PFSK-1 (cell line): ENCODE results near the gene FMNL2.

Experiments
- FOXP2 ChIP-seq: optimal IDR thresholded peaks from 2 replicates; pipeline ENCODE3; 2011; ENCODE audit warnings: borderline replicate concordance, control low read depth, inconsistent platforms; ENCODE audit not compliant: insufficient read depth; ENCODE audit errors: extremely low read length, extremely low read depth
- POLR2AphosphoS5 ChIP-seq: IDR thresholded peaks from 2 replicates; pipeline ENCODE4 v1.6.1; 2012; ENCODE audit warnings: low read depth, mild to moderate bottlenecking, control low read depth, low read length, moderate library complexity
- REST ChIP-seq, 2 experiments: IDR thresholded peaks; 2 replicates each; pipeline versions ENCODE4 v1.6.1 to v1.8.0; 2011 to 2012; ENCODE audit warnings: low read depth in 2 of 2, low read length in 2 of 2, control low read depth in 1 of 2, inconsistent platforms in 1 of 2, mild to moderate bottlenecking in 1 of 2, moderate library complexity in 1 of 2; ENCODE audit not compliant: insufficient read depth in 1 of 2
- SIN3A ChIP-seq: IDR thresholded peaks from 2 replicates; pipeline ENCODE4 v1.6.1; 2012; ENCODE audit warnings: mild to moderate bottlenecking, low read length, moderate library complexity, borderline replicate concordance; ENCODE audit not compliant: insufficient read depth
- TAF1 ChIP-seq: IDR thresholded peaks from 2 replicates; pipeline ENCODE4 v1.6.1; 2012; ENCODE audit warnings: low read length, control low read depth, borderline replicate concordance; ENCODE audit not compliant: insufficient read depth

FMNL2 gene

GRCh38 chr2:152518641-152519580 lies 183.9 kb downstream of the FMNL2 start:
- TF ChIP-seq TAF1 (no peak), REST (IDR thresholded peaks at IDR 0.05; ENCODE audit: insufficient read depth in 1 of 2, low read depth in 2 of 2, low read length in 2 of 2) (no peak)

DNA sequence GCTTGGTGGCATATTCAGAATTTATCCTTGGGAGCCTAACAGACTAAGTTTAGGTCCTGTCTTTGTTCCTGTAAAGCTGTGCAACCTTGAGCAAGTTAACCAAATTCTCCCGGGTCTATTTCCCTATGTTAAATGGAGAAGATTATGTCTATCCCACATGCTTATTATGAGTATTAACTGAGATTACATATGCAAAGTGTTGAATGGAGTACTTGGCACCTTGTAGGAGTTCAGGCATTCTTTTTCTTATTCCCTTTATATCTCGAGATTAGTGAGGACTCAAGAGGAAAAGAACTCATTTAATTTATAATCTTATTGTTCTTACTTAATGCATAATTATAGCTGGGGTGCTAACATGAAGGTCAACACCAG lies 184.6 kb downstream of the FMNL2 start:
- TF ChIP-seq REST (IDR thresholded peaks at IDR 0.05; ENCODE audit: insufficient read depth in 1 of 2, low read depth in 2 of 2, low read length in 2 of 2) (no peak), TAF1 (no peak), SIN3A (no peak), FOXP2 (no peak), POLR2AphosphoS5 (no peak)

GRCh38 chr2:152520759-152521158 lies 185.8 kb downstream of the FMNL2 start:
- no peak for TF ChIP-seq FOXP2
- no peak for TF ChIP-seq SIN3A
- no peak for TF ChIP-seq POLR2AphosphoS5
- no peak for TF ChIP-seq REST (IDR thresholded peaks at IDR 0.05; ENCODE audit: insufficient read depth in 1 of 2, low read depth in 2 of 2, low read length in 2 of 2)
- no peak for TF ChIP-seq TAF1

DNA sequence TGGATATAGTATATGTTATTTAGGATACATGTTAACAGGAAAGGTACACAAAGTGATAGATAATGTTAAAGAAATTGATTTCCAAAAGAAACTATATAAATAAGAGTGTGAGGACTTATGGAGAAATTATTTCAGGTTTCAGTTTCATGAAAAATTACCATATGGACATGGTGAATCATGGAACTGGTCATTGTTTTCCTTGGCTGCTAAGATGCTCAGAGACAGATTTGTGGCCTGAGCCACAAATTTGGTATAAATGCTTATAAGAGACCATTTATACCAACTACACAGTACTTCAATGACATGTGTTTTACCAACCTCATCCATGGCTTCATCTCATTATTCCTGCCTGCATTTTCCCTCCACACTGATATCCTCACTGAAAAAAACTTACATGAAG lies 188.1 kb downstream of the FMNL2 start:
- TF ChIP-seq TAF1: no peak
- no peak for TF ChIP-seq FOXP2
- TF ChIP-seq REST (IDR thresholded peaks at IDR 0.05; ENCODE audit: insufficient read depth in 1 of 2, low read depth in 2 of 2, low read length in 2 of 2): no peak
- TF ChIP-seq POLR2AphosphoS5: no peak
- no peak for TF ChIP-seq SIN3A
